Muscle layer of duodenum (tissue), 2 donors: Measurements from ENCODE around the gene DLG5.

ENCODE experiments used
- H3K27ac ChIP-seq: one replicate; pipeline ENCODE4 v1.7.0; 2013; ENCODE audit warnings: mild to moderate bottlenecking, low read length
- H3K27me3 ChIP-seq: one replicate; pipeline ENCODE4 v1.7.0; 2013; ENCODE audit warnings: low read depth, mild to moderate bottlenecking, control low read depth, low read length
- H3K36me3 ChIP-seq, 2 donors: one replicate each; pipeline ENCODE4 v1.7.0; 2013; ENCODE audit warnings: low read length in 2 of 2, control low read depth in 1 of 2, mild to moderate bottlenecking in 1 of 2; ENCODE audit not compliant: insufficient read depth in 2 of 2, control insufficient read depth in 1 of 2
- H3K4me1 ChIP-seq, 2 donors: one replicate each; pipeline ENCODE4 v1.7.0; 2013; ENCODE audit warnings: low read length in 2 of 2, mild to moderate bottlenecking in 2 of 2, control low read depth in 1 of 2, moderate library complexity in 1 of 2; ENCODE audit not compliant: insufficient read depth in 2 of 2, control insufficient read depth in 1 of 2
- H3K4me3 ChIP-seq, 2 donors: one replicate each; pipeline ENCODE4 v1.7.0; 2013; ENCODE audit warnings: low read length in 2 of 2, low read depth in 1 of 2, mild to moderate bottlenecking in 1 of 2
- H3K9me3 ChIP-seq, 2 donors: one replicate each; pipeline ENCODE4 v1.7.0; 2013; ENCODE audit warnings: low read length in 2 of 2, control low read depth in 1 of 2, mild to moderate bottlenecking in 1 of 2; ENCODE audit not compliant: control insufficient read depth in 1 of 2
- donor health status: healthy.

The DLG5 gene

GRCh38 chr10:77825965-77826364, 100.6 kb downstream of the DLG5 start:
- Histone ChIP-seq H3K27ac (no peak overlapping the region), H3K27me3 (no peaks in the 10 kb centered on the region), H3K4me3 (no peak overlapping the region), H3K4me1 (no peaks in the 10 kb centered on the region), H3K9me3 (no peaks in the 10 kb centered on the region), H3K36me3 (peaks cover 34 to 68% of the 10 kb centered on the region in 2 donors)

GRCh38 chr10:77824908-77825307, 101.6 kb downstream of the DLG5 start:
- Histone ChIP-seq H3K27me3 (no peaks in the 10 kb centered on the region), H3K4me1 (no peaks in the 10 kb centered on the region), H3K27ac (no peak overlapping the region), H3K9me3 (no peaks in the 10 kb centered on the region), H3K36me3 (peaks cover 31 to 66% of the 10 kb centered on the region in 2 donors), H3K4me3 (no peak overlapping the region)

- no peaks in the 10 kb centered on the region for H3K4me1 ChIP-seq
- H3K27me3 ChIP-seq: no peaks in the 10 kb centered on the region
- H3K27ac ChIP-seq: no peak overlapping the region
- H3K36me3 ChIP-seq: peaks cover 31 to 65% of the 10 kb centered on the region in 2 donors
- no peak overlapping the region for H3K4me3 ChIP-seq
- no peaks in the 10 kb centered on the region for H3K9me3 ChIP-seq
Observed at GRCh38 chr10:77823811-77824542, 102.6 kb downstream of the DLG5 start.

DNA sequence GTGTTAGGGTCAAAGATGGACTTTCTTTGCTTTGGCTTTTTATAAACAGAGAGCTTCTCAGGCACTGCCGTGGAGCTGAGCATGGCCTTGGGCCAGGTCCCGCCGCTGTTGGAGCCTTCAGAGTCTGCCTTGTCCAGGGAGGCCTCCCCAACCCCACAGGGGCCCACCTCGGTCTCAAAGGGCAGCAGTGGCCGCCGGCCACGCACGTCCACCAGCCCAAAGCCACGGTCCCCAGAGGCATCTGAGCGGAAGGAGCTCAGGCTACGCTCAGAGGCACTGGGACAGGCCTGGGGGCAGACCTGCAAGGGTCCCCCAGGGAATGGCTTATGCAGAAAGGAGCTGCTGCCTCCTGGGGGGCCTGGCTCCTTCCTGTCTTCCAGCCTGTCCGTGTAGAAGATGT, 105.0 kb downstream of the DLG5 start:
- H3K36me3 ChIP-seq: peaks cover 45 to 73% of the 10 kb centered on the region in 2 donors
- no peaks in the 10 kb centered on the region for H3K9me3 ChIP-seq
- H3K4me3 ChIP-seq: no peak overlapping the region
- H3K27me3 ChIP-seq: no peaks in the 10 kb centered on the region
- peaks cover 0 to 4% of the 10 kb centered on the region in 2 donors for H3K4me1 ChIP-seq
- no peak overlapping the region for H3K27ac ChIP-seq

DNA sequence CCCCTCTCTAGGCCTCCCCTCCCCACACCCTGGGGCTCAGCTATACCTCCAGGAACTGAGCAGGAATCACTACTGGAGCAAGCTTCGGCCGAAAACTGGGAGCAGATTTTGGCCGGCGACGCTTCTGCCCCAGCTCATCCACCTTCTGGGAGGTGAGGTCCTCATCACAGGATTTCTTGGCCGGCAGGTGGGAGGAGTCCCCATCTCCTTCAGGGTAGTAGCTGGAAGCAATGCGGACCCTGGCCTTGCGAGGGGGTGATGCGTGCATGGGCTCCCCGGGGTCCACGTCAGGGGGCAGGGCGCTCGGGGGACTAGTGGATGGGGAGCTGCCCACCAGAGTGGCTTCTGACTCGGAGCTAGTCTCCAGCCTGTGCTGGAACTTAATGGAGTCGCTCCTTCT, 105.5 kb downstream of the DLG5 start:
- H3K36me3 ChIP-seq: peaks cover 47 to 73% of the 10 kb centered on the region in 2 donors
- no peaks in the 10 kb centered on the region for H3K27me3 ChIP-seq
- no peak overlapping the region for H3K4me3 ChIP-seq

GRCh38 chr10:77820349-77820748, 106.2 kb downstream of the DLG5 start:
- Histone ChIP-seq H3K27me3 (no peaks in the 10 kb centered on the region), H3K4me3 (no peak overlapping the region), H3K27ac (no peak overlapping the region), H3K36me3 (peaks cover 49 to 76% of the 10 kb centered on the region in 2 donors), H3K9me3 (no peaks in the 10 kb centered on the region), H3K4me1 (peaks cover 0 to 4% of the 10 kb centered on the region in 2 donors)

More for the DNA sequence above, 105.5 kb downstream of the DLG5 start:
- no peaks in the 10 kb centered on the region for H3K9me3 ChIP-seq
- no peak overlapping the region for H3K27ac ChIP-seq
- peaks cover 0 to 4% of the 10 kb centered on the region in 2 donors for H3K4me1 ChIP-seq

GRCh38 chr10:77819210-77820112, 107.1 kb downstream of the DLG5 start:
- Histone ChIP-seq H3K4me3 (no peak overlapping the region), H3K27me3 (no peaks in the 10 kb centered on the region), H3K9me3 (no peaks in the 10 kb centered on the region), H3K4me1 (peaks cover 0 to 4% of the 10 kb centered on the region in 2 donors), H3K27ac (no peak overlapping the region), H3K36me3 (peaks cover 49 to 71% of the 10 kb centered on the region in 2 donors)

DNA sequence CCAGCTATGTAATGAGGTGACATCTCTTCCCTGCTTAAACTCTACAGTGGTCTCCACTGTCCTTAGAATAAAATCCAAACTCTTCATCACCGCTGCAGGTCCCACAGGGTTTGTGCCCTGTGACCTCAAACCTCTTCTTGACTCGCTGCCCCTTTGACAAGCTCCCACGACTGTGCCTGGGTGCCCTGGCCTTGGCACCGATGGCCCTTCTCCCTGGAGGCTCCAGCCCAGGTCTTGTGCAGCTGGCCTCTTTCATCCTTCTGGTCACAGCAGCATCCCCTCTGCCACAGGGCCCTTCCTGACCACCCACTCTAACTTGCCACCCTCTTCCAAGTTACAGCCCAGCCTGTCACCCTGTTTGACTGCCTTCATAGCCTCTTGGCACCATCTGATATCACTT, 108.2 kb downstream of the DLG5 start:
- no peaks in the 10 kb centered on the region for H3K9me3 ChIP-seq
- H3K27me3 ChIP-seq: no peaks in the 10 kb centered on the region
- H3K36me3 ChIP-seq: peaks cover 45 to 67% of the 10 kb centered on the region in 2 donors
- no peak overlapping the region for H3K4me3 ChIP-seq
- H3K4me1 ChIP-seq: peaks cover 0 to 4% of the 10 kb centered on the region in 2 donors
- no peak overlapping the region for H3K27ac ChIP-seq

GRCh38 chr10:77817541-77817940, 109.0 kb downstream of the DLG5 start:
- Histone ChIP-seq H3K27me3 (no peaks in the 10 kb centered on the region), H3K9me3 (no peaks in the 10 kb centered on the region), H3K36me3 (peaks cover 45 to 71% of the 10 kb centered on the region in 2 donors), H3K4me3 (no peak overlapping the region), H3K27ac (no peak overlapping the region), H3K4me1 (peaks cover 0 to 4% of the 10 kb centered on the region in 2 donors)

- H3K9me3 ChIP-seq: no peaks in the 10 kb centered on the region
- H3K4me3 ChIP-seq: no peak overlapping the region
- H3K36me3 ChIP-seq: peaks cover 56 to 78% of the 10 kb centered on the region in 2 donors
- H3K27me3 ChIP-seq: no peaks in the 10 kb centered on the region
- no peak overlapping the region for H3K27ac ChIP-seq
- H3K4me1 ChIP-seq: peaks cover 0 to 4% of the 10 kb centered on the region in 2 donors
Observed at GRCh38 chr10:77816311-77816710, 110.2 kb downstream of the DLG5 start.

DNA sequence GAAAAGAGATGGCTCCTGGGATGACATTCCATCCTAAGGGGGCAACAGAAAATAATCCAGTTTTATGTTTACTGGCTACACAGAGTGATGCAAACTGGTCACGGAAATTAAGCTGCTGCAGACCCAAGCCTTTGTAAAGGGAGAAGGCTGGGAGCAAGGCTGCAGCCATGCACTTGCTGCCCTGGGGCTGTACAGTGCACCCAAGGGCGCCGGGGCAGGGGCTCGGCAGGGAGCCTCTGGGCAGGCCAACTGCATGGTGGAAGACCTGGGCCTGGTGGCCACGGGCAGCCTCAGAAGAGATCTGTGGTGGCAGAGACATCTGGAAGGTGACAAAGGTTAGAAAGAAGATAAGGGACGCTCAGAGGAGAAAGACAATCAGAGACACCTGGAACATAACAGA, 113.8 kb downstream of the DLG5 start:
- no peaks in the 10 kb centered on the region for H3K9me3 ChIP-seq
- no peak overlapping the region for H3K27ac ChIP-seq
- H3K4me1 ChIP-seq: peaks cover 0 to 4% of the 10 kb centered on the region in 2 donors
- H3K27me3 ChIP-seq: no peaks in the 10 kb centered on the region
- H3K4me3 ChIP-seq: no peak overlapping the region
- H3K36me3 ChIP-seq: peaks cover 55 to 82% of the 10 kb centered on the region in 2 donors
